Measurements from ENCODE around the gene PIEZO2. TPM values are rescaled to one million over a fixed set of nuclear protein-coding genes. Genes with fewer than 3 reads are reported as not detected.

The PIEZO2 gene
- total RNA-seq, 1 experiment from 2014 or later, result 10.7 TPM

DNA sequence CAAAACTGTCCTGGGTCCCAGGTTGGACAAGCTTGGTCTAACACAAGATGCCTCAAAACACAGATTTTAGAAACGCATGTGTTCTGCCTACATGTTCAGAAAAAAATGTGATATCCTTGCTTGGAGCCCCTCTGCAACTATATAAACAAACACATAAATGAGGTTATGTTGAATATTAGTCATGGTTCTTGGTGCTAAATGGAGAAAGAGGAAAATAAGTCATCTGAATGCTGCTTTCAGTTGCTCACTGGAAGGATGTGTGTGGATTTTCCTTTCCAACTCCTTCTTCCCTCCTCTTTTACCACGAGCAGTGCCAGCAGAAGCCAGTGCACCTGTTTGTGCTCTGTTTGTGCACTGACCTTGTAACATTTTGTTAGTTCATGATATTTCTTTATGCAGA is 85.3 kb downstream of the PIEZO2 start:
- TF ChIP-seq, protein P1, sequence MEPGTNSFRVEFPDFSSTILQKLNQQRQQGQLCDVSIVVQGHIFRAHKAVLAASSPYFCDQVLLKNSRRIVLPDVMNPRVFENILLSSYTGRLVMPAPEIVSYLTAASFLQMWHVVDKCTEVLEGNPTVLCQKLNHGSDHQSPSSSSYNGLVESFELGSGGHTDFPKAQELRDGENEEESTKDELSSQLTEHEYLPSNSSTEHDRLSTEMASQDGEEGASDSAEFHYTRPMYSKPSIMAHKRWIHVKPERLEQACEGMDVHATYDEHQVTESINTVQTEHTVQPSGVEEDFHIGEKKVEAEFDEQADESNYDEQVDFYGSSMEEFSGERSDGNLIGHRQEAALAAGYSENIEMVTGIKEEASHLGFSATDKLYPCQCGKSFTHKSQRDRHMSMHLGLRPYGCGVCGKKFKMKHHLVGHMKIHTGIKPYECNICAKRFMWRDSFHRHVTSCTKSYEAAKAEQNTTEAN (CRISPR knock-in tag; IDR thresholded peaks at IDR 0.05), result no peak
- TF ChIP-seq NFATC4 (CRISPR knock-in tag; IDR thresholded peaks at IDR 0.05) (no peak), CBFB (CRISPR knock-in tag; IDR thresholded peaks at IDR 0.05; ENCODE audit: low read depth) (no peak), GABPB1 (CRISPR knock-in tag; IDR thresholded peaks at IDR 0.05) (no peak), NR3C1 (CRISPR knock-in tag; conservative IDR thresholded peaks at IDR 0.05; ENCODE audit: low read depth) (no peak), SP1 (CRISPR knock-in tag; conservative IDR thresholded peaks at IDR 0.05) (no peak), FOXK1 (CRISPR knock-in tag; IDR thresholded peaks at IDR 0.05) (no peak), ZNF396 (CRISPR knock-in tag; IDR thresholded peaks at IDR 0.05; ENCODE audit: borderline replicate concordance) (no peak), JAZF1 (CRISPR knock-in tag; IDR thresholded peaks at IDR 0.05) (no peak), ZNF416 (CRISPR knock-in tag; IDR thresholded peaks at IDR 0.05) (no peak)
- TF ChIP-seq, protein P2, sequence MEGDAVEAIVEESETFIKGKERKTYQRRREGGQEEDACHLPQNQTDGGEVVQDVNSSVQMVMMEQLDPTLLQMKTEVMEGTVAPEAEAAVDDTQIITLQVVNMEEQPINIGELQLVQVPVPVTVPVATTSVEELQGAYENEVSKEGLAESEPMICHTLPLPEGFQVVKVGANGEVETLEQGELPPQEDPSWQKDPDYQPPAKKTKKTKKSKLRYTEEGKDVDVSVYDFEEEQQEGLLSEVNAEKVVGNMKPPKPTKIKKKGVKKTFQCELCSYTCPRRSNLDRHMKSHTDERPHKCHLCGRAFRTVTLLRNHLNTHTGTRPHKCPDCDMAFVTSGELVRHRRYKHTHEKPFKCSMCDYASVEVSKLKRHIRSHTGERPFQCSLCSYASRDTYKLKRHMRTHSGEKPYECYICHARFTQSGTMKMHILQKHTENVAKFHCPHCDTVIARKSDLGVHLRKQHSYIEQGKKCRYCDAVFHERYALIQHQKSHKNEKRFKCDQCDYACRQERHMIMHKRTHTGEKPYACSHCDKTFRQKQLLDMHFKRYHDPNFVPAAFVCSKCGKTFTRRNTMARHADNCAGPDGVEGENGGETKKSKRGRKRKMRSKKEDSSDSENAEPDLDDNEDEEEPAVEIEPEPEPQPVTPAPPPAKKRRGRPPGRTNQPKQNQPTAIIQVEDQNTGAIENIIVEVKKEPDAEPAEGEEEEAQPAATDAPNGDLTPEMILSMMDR (IDR thresholded peaks at IDR 0.05), result no peak
- TF ChIP-seq, protein P3, sequence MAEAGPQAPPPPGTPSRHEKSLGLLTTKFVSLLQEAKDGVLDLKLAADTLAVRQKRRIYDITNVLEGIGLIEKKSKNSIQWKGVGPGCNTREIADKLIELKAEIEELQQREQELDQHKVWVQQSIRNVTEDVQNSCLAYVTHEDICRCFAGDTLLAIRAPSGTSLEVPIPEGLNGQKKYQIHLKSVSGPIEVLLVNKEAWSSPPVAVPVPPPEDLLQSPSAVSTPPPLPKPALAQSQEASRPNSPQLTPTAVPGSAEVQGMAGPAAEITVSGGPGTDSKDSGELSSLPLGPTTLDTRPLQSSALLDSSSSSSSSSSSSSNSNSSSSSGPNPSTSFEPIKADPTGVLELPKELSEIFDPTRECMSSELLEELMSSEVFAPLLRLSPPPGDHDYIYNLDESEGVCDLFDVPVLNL (CRISPR knock-in tag; IDR thresholded peaks at IDR 0.05; ENCODE audit: borderline replicate concordance, low read depth), result no peak
- TF ChIP-seq, protein P4, sequence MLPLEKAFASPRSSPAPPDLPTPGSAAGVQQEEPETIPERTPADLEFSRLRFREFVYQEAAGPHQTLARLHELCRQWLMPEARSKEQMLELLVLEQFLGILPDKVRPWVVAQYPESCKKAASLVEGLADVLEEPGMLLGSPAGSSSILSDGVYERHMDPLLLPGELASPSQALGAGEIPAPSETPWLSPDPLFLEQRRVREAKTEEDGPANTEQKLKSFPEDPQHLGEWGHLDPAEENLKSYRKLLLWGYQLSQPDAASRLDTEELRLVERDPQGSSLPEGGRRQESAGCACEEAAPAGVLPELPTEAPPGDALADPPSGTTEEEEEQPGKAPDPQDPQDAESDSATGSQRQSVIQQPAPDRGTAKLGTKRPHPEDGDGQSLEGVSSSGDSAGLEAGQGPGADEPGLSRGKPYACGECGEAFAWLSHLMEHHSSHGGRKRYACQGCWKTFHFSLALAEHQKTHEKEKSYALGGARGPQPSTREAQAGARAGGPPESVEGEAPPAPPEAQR (CRISPR knock-in tag; IDR thresholded peaks at IDR 0.05), result no peak
- no peak overlapping the region for H3K27ac Mint-ChIP-seq
- peaks cover 24% of the 10 kb centered on the region for H3K36me3 Mint-ChIP-seq
- ATAC-seq (no peak), DNase-seq (ENCODE audit: low spot score) (no peak)
- H3K27me3 Mint-ChIP-seq (ENCODE audit: low read depth), result no peaks in the 10 kb centered on the region
- H3K9me3 Mint-ChIP-seq, result peaks cover 28% of the 10 kb centered on the region
- CTCF ChIA-PET, result no interaction called here
- POLR2A ChIA-PET, result no interaction called here
- H3K4me1 Mint-ChIP-seq, result peaks cover 16% of the 10 kb centered on the region
- H3K4me3 Mint-ChIP-seq, result no peak overlapping the region

DNA sequence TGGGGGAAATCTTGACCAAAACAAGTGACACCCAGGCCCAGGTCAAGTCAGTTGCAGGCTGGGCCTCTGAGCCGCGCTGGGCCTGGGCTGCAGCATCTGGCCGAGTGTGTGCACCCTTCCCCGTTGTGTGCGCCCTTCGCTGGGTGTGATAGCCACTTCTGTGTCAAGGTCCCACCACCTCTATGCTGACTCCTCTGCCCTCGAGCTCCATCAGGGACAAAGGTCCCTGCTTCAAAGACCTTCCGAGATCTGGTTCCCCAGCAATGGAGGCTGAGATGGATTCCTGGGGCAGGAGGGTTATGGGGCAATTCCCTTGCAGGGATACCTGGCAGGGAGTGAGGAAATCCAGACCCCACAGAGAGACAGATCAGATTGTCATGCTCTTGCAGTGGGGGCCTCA is 93.6 kb downstream of the PIEZO2 start:
- Mint-ChIP-seq H3K27ac (no peak overlapping the region), H3K4me1 (no peaks in the 10 kb centered on the region), H3K9me3 (peaks cover 13% of the 10 kb centered on the region; the same call in 1 of the 2 replicates), H3K27me3 (ENCODE audit: low read depth) (no peaks in the 10 kb centered on the region), H3K4me3 (no peak overlapping the region), H3K36me3 (peaks cover 13% of the 10 kb centered on the region)
- ChIA-PET POLR2A (no interaction called here), CTCF (interaction anchor here (1.2 to 1.5 kb wide), 3 partner anchors 15 to 204 kb away, joined by 3 to 6 read pairs (median 5); no protein-coding TSS in a partner anchor)
- DNase-seq (ENCODE audit: low spot score) (no peak), ATAC-seq (no peak)
- TF ChIP-seq, protein P4 (CRISPR knock-in tag; IDR thresholded peaks at IDR 0.05), result no peak
- TF ChIP-seq, protein P5, sequence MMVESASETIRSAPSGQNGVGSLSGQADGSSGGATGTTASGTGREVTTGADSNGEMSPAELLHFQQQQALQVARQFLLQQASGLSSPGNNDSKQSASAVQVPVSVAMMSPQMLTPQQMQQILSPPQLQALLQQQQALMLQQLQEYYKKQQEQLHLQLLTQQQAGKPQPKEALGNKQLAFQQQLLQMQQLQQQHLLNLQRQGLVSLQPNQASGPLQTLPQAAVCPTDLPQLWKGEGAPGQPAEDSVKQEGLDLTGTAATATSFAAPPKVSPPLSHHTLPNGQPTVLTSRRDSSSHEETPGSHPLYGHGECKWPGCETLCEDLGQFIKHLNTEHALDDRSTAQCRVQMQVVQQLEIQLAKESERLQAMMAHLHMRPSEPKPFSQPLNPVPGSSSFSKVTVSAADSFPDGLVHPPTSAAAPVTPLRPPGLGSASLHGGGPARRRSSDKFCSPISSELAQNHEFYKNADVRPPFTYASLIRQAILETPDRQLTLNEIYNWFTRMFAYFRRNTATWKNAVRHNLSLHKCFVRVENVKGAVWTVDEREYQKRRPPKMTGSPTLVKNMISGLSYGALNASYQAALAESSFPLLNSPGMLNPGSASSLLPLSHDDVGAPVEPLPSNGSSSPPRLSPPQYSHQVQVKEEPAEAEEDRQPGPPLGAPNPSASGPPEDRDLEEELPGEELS (CRISPR knock-in tag; IDR thresholded peaks at IDR 0.05), result no peak
- TF ChIP-seq, protein P6, sequence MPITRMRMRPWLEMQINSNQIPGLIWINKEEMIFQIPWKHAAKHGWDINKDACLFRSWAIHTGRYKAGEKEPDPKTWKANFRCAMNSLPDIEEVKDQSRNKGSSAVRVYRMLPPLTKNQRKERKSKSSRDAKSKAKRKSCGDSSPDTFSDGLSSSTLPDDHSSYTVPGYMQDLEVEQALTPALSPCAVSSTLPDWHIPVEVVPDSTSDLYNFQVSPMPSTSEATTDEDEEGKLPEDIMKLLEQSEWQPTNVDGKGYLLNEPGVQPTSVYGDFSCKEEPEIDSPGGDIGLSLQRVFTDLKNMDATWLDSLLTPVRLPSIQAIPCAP (CRISPR knock-in tag; IDR thresholded peaks at IDR 0.05), result no peak
- no peak for TF ChIP-seq MYBL2 (CRISPR knock-in tag; IDR thresholded peaks at IDR 0.05)
- TF ChIP-seq IRF2 (CRISPR knock-in tag; IDR thresholded peaks at IDR 0.05; ENCODE audit: borderline replicate concordance, low read depth), result no peak
- TF ChIP-seq KAT7 (CRISPR knock-in tag; IDR thresholded peaks at IDR 0.05; ENCODE audit: borderline replicate concordance), result no peak
